OCI-LY3 (cell line): ENCODE data around the gene BRWD1.

ENCODE experiments used
- H2AFZ ChIP-seq: fragments of 200-600, 300-600 bp; shearing (Covaris generic); 2 replicates; pipeline ENCODE4 v1.6.0; 2014; ENCODE audit warnings: antibody characterized with exemption, low read depth, low read length
- H3K27ac ChIP-seq: fragments of 200-600, 300-600 bp; sonication (generic); 2 replicates; pipeline ENCODE4 v1.5.1; 2014; ENCODE audit warnings: mild to moderate bottlenecking, low read length, moderate library complexity, mixed read lengths
- H3K27me3 ChIP-seq: fragments of 200-600, 300-600 bp; sonication (generic); 2 replicates; pipeline ENCODE4 v1.6.1; 2014; ENCODE audit warnings: low read depth, low read length, mixed read lengths
- H3K36me3 ChIP-seq: fragments of 200-600, 300-600 bp; sonication (generic); replicated peaks from 2 replicates; pipeline ENCODE3; 2014; ENCODE audit warnings: low read depth, low read length, mixed read lengths
- H3K4me1 ChIP-seq: fragments of 300-600, 200-600 bp; sonication (generic); 2 replicates; pipeline ENCODE4 v1.6.1; 2014; ENCODE audit warnings: low read length, mixed read lengths
- H3K4me2 ChIP-seq: fragments of 200-600, 300-600 bp; sonication (generic); 2 replicates; pipeline ENCODE4 v1.6.1; 2014; ENCODE audit warnings: low read length, mixed read lengths
- H3K4me3 ChIP-seq: fragments of 300-600, 200-600 bp; sonication (generic); 2 replicates; pipeline ENCODE4 v1.5.1; 2014; ENCODE audit warnings: antibody characterized with exemption, mild to moderate bottlenecking, low read length, moderate library complexity
- H3K79me2 ChIP-seq: fragments of 300-600, 200-600 bp; shearing (Covaris generic); 2 replicates; pipeline ENCODE4 v1.6.1; 2014; ENCODE audit warnings: mild to moderate bottlenecking, low read length, mixed read lengths
- H3K9ac ChIP-seq: fragments of 300-600, 200-600 bp; shearing (Covaris generic); 2 replicates; pipeline ENCODE4 v1.6.0; 2014; ENCODE audit warnings: mild to moderate bottlenecking, low read length, moderate library complexity
- H3K9me3 ChIP-seq: fragments of 200-600, 300-600 bp; shearing (Covaris generic); 2 replicates; pipeline ENCODE4 v1.6.1; 2014; ENCODE audit warnings: low read length, mixed read lengths; ENCODE audit not compliant: insufficient read depth
- H4K20me1 ChIP-seq: fragments of 200-600, 300-600 bp; sonication (generic); 2 replicates; pipeline ENCODE4 v1.6.1; 2016; ENCODE audit warnings: low read length, mixed read lengths; ENCODE audit not compliant: insufficient read depth
- EZH2phosphoT487 ChIP-seq: fragments of 200-600 bp; shearing (Covaris generic); IDR thresholded peaks from 2 replicates; pipeline ENCODE4 v1.6.1; 2018; ENCODE audit warnings: antibody characterized with exemption, mixed run types, low read depth
- TF ChIP-seq, protein P1 (sequence below): fragments of 200-600, 300-600 bp; sonication (generic); IDR thresholded peaks from 2 replicates; pipeline ENCODE4 v1.5.1; 2014; ENCODE audit warnings: antibody characterized with exemption, low read length, low read depth

The BRWD1 gene

DNA sequence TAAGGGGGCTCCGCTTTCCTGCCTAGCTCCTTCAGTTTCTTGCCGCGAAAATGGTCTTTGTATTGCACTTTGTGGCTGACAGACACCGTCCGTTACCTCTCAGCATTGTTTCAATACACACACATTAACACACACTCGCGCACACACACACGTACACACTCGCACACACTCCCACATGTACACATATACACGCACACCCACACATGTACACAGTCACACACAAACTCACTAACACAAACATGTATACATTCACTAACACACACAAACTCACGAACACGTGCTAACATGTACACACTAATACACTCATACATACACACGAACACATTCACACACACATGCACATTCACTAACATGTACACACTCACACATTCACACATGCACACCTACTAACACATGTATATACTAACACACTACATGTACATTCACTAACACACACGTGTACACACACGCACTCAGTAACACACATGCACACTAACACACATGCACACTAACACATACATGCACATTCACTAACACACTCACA, 179.1 kb downstream of the BRWD1 start:
- H3K9ac ChIP-seq = no peak overlapping the region
- H2AFZ ChIP-seq = no peak overlapping the region
- H3K4me2 ChIP-seq = peak overlapping the region; percentile 59
- no peaks in the 10 kb centered on the region for H3K79me2 ChIP-seq
- H3K27ac ChIP-seq = peak overlapping the region; percentile 68
- no peaks in the 10 kb centered on the region for H3K36me3 ChIP-seq
- no peaks in the 10 kb centered on the region for H3K9me3 ChIP-seq
- TF ChIP-seq, protein P1, sequence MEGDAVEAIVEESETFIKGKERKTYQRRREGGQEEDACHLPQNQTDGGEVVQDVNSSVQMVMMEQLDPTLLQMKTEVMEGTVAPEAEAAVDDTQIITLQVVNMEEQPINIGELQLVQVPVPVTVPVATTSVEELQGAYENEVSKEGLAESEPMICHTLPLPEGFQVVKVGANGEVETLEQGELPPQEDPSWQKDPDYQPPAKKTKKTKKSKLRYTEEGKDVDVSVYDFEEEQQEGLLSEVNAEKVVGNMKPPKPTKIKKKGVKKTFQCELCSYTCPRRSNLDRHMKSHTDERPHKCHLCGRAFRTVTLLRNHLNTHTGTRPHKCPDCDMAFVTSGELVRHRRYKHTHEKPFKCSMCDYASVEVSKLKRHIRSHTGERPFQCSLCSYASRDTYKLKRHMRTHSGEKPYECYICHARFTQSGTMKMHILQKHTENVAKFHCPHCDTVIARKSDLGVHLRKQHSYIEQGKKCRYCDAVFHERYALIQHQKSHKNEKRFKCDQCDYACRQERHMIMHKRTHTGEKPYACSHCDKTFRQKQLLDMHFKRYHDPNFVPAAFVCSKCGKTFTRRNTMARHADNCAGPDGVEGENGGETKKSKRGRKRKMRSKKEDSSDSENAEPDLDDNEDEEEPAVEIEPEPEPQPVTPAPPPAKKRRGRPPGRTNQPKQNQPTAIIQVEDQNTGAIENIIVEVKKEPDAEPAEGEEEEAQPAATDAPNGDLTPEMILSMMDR = no peak
- TF ChIP-seq EZH2phosphoT487 = no peak
- peaks cover 36% of the 10 kb centered on the region for H3K4me1 ChIP-seq
- H3K4me3 ChIP-seq = peak overlapping the region; percentile 31
- peaks cover 5% of the 10 kb centered on the region; the same call in 1 of the 2 replicates for H3K27me3 ChIP-seq
- H4K20me1 ChIP-seq = no peaks in the 10 kb centered on the region
